Common myeloid progenitor, CD34-positive (primary cell): ENCODE data around the gene KIRREL3.
"Not testable (repeated sequence)": the region's sequence is repeated elsewhere in the genome, so short reads cannot be mapped to it uniquely, and the experiment has no call there.

Source experiments
- CTCF ChIA-PET: fragments of 350-600 bp; sonication (Branson Sonifier 250); formaldehyde crosslinking; loops from one replicate; lab custom pipeline; 2021; ENCODE audit warnings: antibody characterized with exemption; lab: Charles Lee
- POLR2A ChIA-PET: fragments of 350-600 bp; sonication (Branson Sonifier 250); formaldehyde crosslinking; loops from one replicate; lab custom pipeline; 2021; ENCODE audit warnings: antibody characterized with exemption; lab: Charles Lee
- DNase-seq, 3 donors: peaks; one replicate each; pipeline versions ENCODE4 v3.0.0 to v3.0.0-alpha.2; 2013
- H3K27ac ChIP-seq, 2 experiments: 1 replicate in 1 of 2; 2 replicates in 1 of 2; pipeline ENCODE4 v1.7.0; 2013; ENCODE audit warnings: inconsistent platforms in 2 of 2, low read length in 2 of 2, mild to moderate bottlenecking in 2 of 2, low read depth in 1 of 2, moderate library complexity in 1 of 2; ENCODE audit not compliant: severe bottlenecking in 2 of 2, insufficient read depth in 1 of 2, poor library complexity in 1 of 2
- H3K27me3 ChIP-seq, 5 experiments: replicated peaks in 2 of 5; 1 replicate in 3 of 5; 2 replicates in 2 of 5; pipeline versions ENCODE4 v1.6.1 to v1.7.0; 2013; ENCODE audit warnings: low read length in 4 of 5, mild to moderate bottlenecking in 2 of 5, moderate library complexity in 2 of 5, inconsistent platforms in 1 of 5; ENCODE audit not compliant: insufficient read depth in 5 of 5, control insufficient read depth in 4 of 5
- H3K36me3 ChIP-seq, 4 experiments: 1 replicate in 2 of 4; 2 replicates in 2 of 4; pipeline versions ENCODE4 v1.6.1 to v1.7.0; 2013; ENCODE audit warnings: low read length in 3 of 4, control low read depth in 1 of 4, mild to moderate bottlenecking in 1 of 4; ENCODE audit not compliant: control insufficient read depth in 4 of 4, insufficient read depth in 4 of 4
- H3K4me1 ChIP-seq, 4 experiments: 1 replicate in 3 of 4; 2 replicates in 1 of 4; pipeline versions ENCODE4 v1.6.1 to v1.7.1; 2013; ENCODE audit warnings: low read length in 3 of 4, mild to moderate bottlenecking in 3 of 4, control low read depth in 1 of 4, inconsistent platforms in 1 of 4, moderate library complexity in 1 of 4; ENCODE audit not compliant: control insufficient read depth in 4 of 4, insufficient read depth in 4 of 4; ENCODE audit errors: control extremely low read depth in 1 of 4
- H3K4me3 ChIP-seq, 7 experiments: 1 replicate in 4 of 7; 2 replicates in 3 of 7; pipeline versions ENCODE4 v1.5.1 to v1.7.0; 2013; ENCODE audit warnings: mild to moderate bottlenecking in 7 of 7, low read length in 6 of 7, moderate library complexity in 6 of 7, inconsistent platforms in 2 of 7, low read depth in 2 of 7, control low read depth in 1 of 7; ENCODE audit not compliant: insufficient read depth in 4 of 7, control insufficient read depth in 1 of 7; ENCODE audit errors: extremely low read depth in 1 of 7
- H3K9me3 ChIP-seq, 5 experiments: 1 replicate in 4 of 5; 2 replicates in 1 of 5; pipeline versions ENCODE4 v1.6.1 to v1.7.1; 2013; ENCODE audit warnings: low read length in 4 of 5, mild to moderate bottlenecking in 2 of 5, inconsistent platforms in 1 of 5, low read depth in 1 of 5, moderate library complexity in 1 of 5; ENCODE audit not compliant: control insufficient read depth in 4 of 5, insufficient read depth in 2 of 5; ENCODE audit errors: control extremely low read depth in 1 of 5
- WGBS: methylation state at CpG from one replicate; pipeline ENCODE4 v1.1.5; 2013; ENCODE audit not compliant: insufficient coverage; 5-methylcytosine and 5-hydroxymethylcytosine counted together

KIRREL3 gene

GRCh38 chr11:126380909-126381308, 619.7 kb downstream of the KIRREL3 start:
- H3K27ac ChIP-seq: no peak overlapping the region
- H3K36me3 ChIP-seq: peaks cover 0 to 12% (median 0%) of the 10 kb centered on the region in 4 experiments
- ChIA-PET CTCF (interaction anchor here (0.9 to 2.4 kb wide), 2 partner anchors 10 to 12 kb away, joined by 3 to 7 read pairs; no protein-coding TSS in a partner anchor), POLR2A (no interaction called here)
- H3K9me3 ChIP-seq: no peaks in the 10 kb centered on the region
- no peak for DNase-seq
- H3K4me1 ChIP-seq: peaks cover 0 to 38% (median 23%) of the 10 kb centered on the region in 4 experiments
- WGBS: 95% methylated on average over 3 of the region's 4 CpGs
- H3K4me3 ChIP-seq: no peak overlapping the region
- no peaks in the 10 kb centered on the region for H3K27me3 ChIP-seq

GRCh38 chr11:126378763-126379162, 621.8 kb downstream of the KIRREL3 start:
- ChIA-PET CTCF (interaction anchor here (1.5 kb wide), 1 partner anchor 68 kb away, joined by 5 read pairs; no protein-coding TSS in a partner anchor), POLR2A (no interaction called here)
- Histone ChIP-seq H3K9me3 (no peaks in the 10 kb centered on the region), H3K27me3 (no peaks in the 10 kb centered on the region), H3K27ac (no peak overlapping the region), H3K4me3 (no peak overlapping the region), H3K4me1 (peaks cover 0 to 25% (median 17%) of the 10 kb centered on the region in 4 experiments), H3K36me3 (peaks cover 0 to 12% (median 0%) of the 10 kb centered on the region in 4 experiments)
- WGBS: 75% methylated on average over 1 of the region's 4 CpGs
- DNase-seq: peak in 1 of 3 donors; percentile 27

GRCh38 chr11:126375726-126376125, 624.8 kb downstream of the KIRREL3 start:
- H3K27me3 ChIP-seq: no peaks in the 10 kb centered on the region
- no peak for DNase-seq
- H3K9me3 ChIP-seq: no peaks in the 10 kb centered on the region
- no peak overlapping the region for H3K4me3 ChIP-seq
- 87% methylated on average over 4 of the region's 7 CpGs for WGBS
- ChIA-PET POLR2A (no interaction called here), CTCF (no interaction called here)
- H3K4me1 ChIP-seq: peaks cover 0 to 23% (median 12%) of the 10 kb centered on the region in 4 experiments
- H3K27ac ChIP-seq: no peak overlapping the region
- H3K36me3 ChIP-seq: peaks cover 0 to 16% (median 0%) of the 10 kb centered on the region in 4 experiments

- CTCF ChIA-PET, H3K27me3 ChIP-seq, H3K9me3 ChIP-seq, DNase-seq, H3K4me3 ChIP-seq, POLR2A ChIA-PET, H3K27ac ChIP-seq: not testable (repeated sequence)
- WGBS: 100% methylated on average over 10 of the region's 28 CpGs
- Histone ChIP-seq H3K4me1 (peaks cover 4 to 33% (median 15%) of the 10 kb centered on the region in 4 experiments), H3K36me3 (peaks cover 0 to 13% (median 0%) of the 10 kb centered on the region in 4 experiments)
Observed at GRCh38 chr11:126374562-126375300, 625.8 kb downstream of the KIRREL3 start.

GRCh38 chr11:126373389-126374066, 627.0 kb downstream of the KIRREL3 start:
- H3K27ac ChIP-seq, POLR2A ChIA-PET, H3K9me3 ChIP-seq, H3K27me3 ChIP-seq, DNase-seq, H3K4me3 ChIP-seq: not testable (repeated sequence)
- 89% methylated on average over 7 of the region's 12 CpGs for WGBS
- Histone ChIP-seq H3K36me3 (peaks cover 0 to 11% (median 0%) of the 10 kb centered on the region in 4 experiments), H3K4me1 (peaks cover 10 to 45% (median 26%) of the 10 kb centered on the region in 4 experiments)
- CTCF ChIA-PET: interaction anchor here (2.8 kb wide), 1 partner anchor 10 kb away, joined by 8 read pairs; no protein-coding TSS in a partner anchor
